Activated CD4-positive, alpha-beta T cell treated with anti-CD3 and anti-CD28 coated beads, Interleukin-2, amount 50 U/mL, for 24 hours (primary cell): ENCODE data around the gene WASL.
"Not testable (repeated sequence)": the region's sequence is repeated elsewhere in the genome, so short reads cannot be mapped to it uniquely, and the experiment has no call there.

Experiments used
- DNase-seq, 2 donors: peaks; one replicate each; pipeline ENCODE4 v3.0.0-alpha.2; 2020; ENCODE audit warnings: low read depth in 1 of 2, low spot score in 1 of 2

The WASL gene

GRCh38 chr7:123734498-123734897 lies 14.3 kb downstream of the WASL start:
- DNase-seq = no peak

- DNase-seq = no peak
These were observed 16.3 kb downstream of the WASL start for GRCh38 chr7:123732413-123733091.

GRCh38 chr7:123729218-123729578 lies 19.6 kb downstream of the WASL start:
- no peak for DNase-seq

- no peak for DNase-seq
These were observed 21.5 kb downstream of the WASL start for GRCh38 chr7:123727071-123727837.

GRCh38 chr7:123725586-123726171 lies 23.1 kb downstream of the WASL start:
- no peak for DNase-seq

- no peak for DNase-seq
These were observed 24.0 kb downstream of the WASL start for GRCh38 chr7:123724817-123725253.

- no peak for DNase-seq
These were observed 24.9 kb downstream of the WASL start for GRCh38 chr7:123723913-123724312.

GRCh38 chr7:123720527-123720926 lies 28.3 kb downstream of the WASL start:
- DNase-seq = not testable (repeated sequence)

GRCh38 chr7:123719197-123719721 lies 29.5 kb downstream of the WASL start:
- no peak for DNase-seq

- DNase-seq = no peak
These were observed 30.0 kb downstream of the WASL start for GRCh38 chr7:123718773-123719172.

GRCh38 chr7:123717689-123718088 lies 31.1 kb downstream of the WASL start:
- DNase-seq = no peak

GRCh38 chr7:123716877-123717276 lies 31.9 kb downstream of the WASL start:
- DNase-seq = no peak

- DNase-seq = no peak
These were observed 33.0 kb downstream of the WASL start for GRCh38 chr7:123715799-123716198.

- no peak for DNase-seq
These were observed 33.6 kb downstream of the WASL start for GRCh38 chr7:123715198-123715597.

- DNase-seq = no peak
These were observed 34.3 kb downstream of the WASL start for GRCh38 chr7:123714296-123715080.

- DNase-seq = no peak
These were observed 36.2 kb downstream of the WASL start for GRCh38 chr7:123712619-123713018.

- no peak for DNase-seq
These were observed 36.9 kb downstream of the WASL start for GRCh38 chr7:123711832-123712293.

- no peak for DNase-seq
These were observed 38.1 kb downstream of the WASL start for GRCh38 chr7:123710683-123711082.

- DNase-seq = no peak
These were observed 39.3 kb downstream of the WASL start for GRCh38 chr7:123709525-123709924.

GRCh38 chr7:123705211-123705901 lies 43.4 kb downstream of the WASL start:
- no peak for DNase-seq
